GM12878 (cell line): Measurements from ENCODE around the gene MGRN1. TPM values are rescaled to one million over a fixed set of nuclear protein-coding genes. Genes with fewer than 3 reads are reported as not detected.
"Not testable (repeated sequence)": the region's sequence is repeated elsewhere in the genome, so short reads cannot be mapped to it uniquely, and the experiment has no call there.

Source experiments
- ATAC-seq: fragments of 200-7000 bp; cut with Tn5 transposase; 3 replicates; pipeline ENCODE4 v1.9.1; 2020; ENCODE audit warnings: mild to moderate bottlenecking, moderate library complexity
- BruUV-seq: library from RNA; stranded (reverse); fragments of 400-500 nt; replicated peaks from 2 replicates; lab custom pipeline; 2021; lab: Mats Ljungman, UMichigan
- CTCF ChIA-PET: fragments of 300-600 bp; sonication (Branson Sonifier 250); formaldehyde crosslinking; extraction: SDS; loops from one replicate; lab custom pipeline; 2021; ENCODE audit warnings: inconsistent platforms; lab: Yijun Ruan, JAX
- POLR2A ChIA-PET: fragments of 350-600 bp; formaldehyde crosslinking; extraction: SDS; loops from one replicate; lab custom pipeline; 2021; ENCODE audit warnings: inconsistent platforms; lab: Charles Lee
- RAD21 ChIA-PET: fragments of 300-600 bp; sonication (Branson Sonifier 250); formaldehyde crosslinking; loops from one replicate; lab custom pipeline; 2023; ENCODE audit warnings: antibody characterized with exemption; ENCODE audit not compliant: unreplicated experiment; lab: Charles Lee
- SMC1A ChIA-PET: fragments of 300-600 bp; sonication (Branson Sonifier 250); formaldehyde crosslinking; loops from one replicate; lab custom pipeline; 2023; ENCODE audit not compliant: unreplicated experiment, uncharacterized antibody; lab: Charles Lee
- DNase-seq: peaks from one replicate; pipeline ENCODE4 v3.0.0-alpha.2; 2011; ENCODE audit warnings: low read depth, low spot score
- FAIRE-seq: peaks from 3 replicates; lab custom pipeline; 2011; peaks lifted over from hg19 to GRCh38; lab: Jason Lieb, UNC
- H2AFZ ChIP-seq: 2 replicates; pipeline ENCODE4 v1.6.0; 2011; ENCODE audit warnings: low read depth, low read length, control low read depth; ENCODE audit not compliant: control insufficient read depth
- H3K27ac ChIP-seq: 2 replicates; pipeline ENCODE4 v1.5.1; 2011; ENCODE audit warnings: control low read depth; ENCODE audit not compliant: control insufficient read depth, insufficient read depth
- H3K27me3 ChIP-seq, 2 experiments: replicated peaks in 1 of 2; 2 replicates each; pipeline versions ENCODE4 v1.6.0 to v1.6.1; 2011; ENCODE audit warnings: low read length in 1 of 2; ENCODE audit not compliant: control insufficient read depth in 2 of 2, insufficient read depth in 2 of 2
- H3K36me3 ChIP-seq, 2 experiments: 2 replicates each; pipeline ENCODE4 v1.5.1; 2011; ENCODE audit warnings: low read length in 1 of 2; ENCODE audit not compliant: control insufficient read depth in 2 of 2, insufficient read depth in 2 of 2
- H3K4me1 ChIP-seq: 2 replicates; pipeline ENCODE4 v1.6.1; 2011; ENCODE audit warnings: mild to moderate bottlenecking, low read length, moderate library complexity, mixed read lengths; ENCODE audit not compliant: control insufficient read depth, insufficient read depth
- H3K4me2 ChIP-seq: 2 replicates; pipeline ENCODE4 v1.6.0; 2011; ENCODE audit warnings: control low read depth; ENCODE audit not compliant: control insufficient read depth, insufficient read depth
- H3K4me3 ChIP-seq: fragments of 200-600 bp; sonication (generic); 2 replicates; pipeline ENCODE4 v1.5.1; 2016
- H3K79me2 ChIP-seq: 2 replicates; pipeline ENCODE4 v1.6.0; 2011; ENCODE audit warnings: low read length; ENCODE audit not compliant: control insufficient read depth, insufficient read depth
- H3K9ac ChIP-seq: 2 replicates; pipeline ENCODE4 v1.8.0; 2011; ENCODE audit warnings: low read length, control low read depth, mixed read lengths; ENCODE audit not compliant: control insufficient read depth, insufficient read depth
- H3K9me3 ChIP-seq: replicated peaks from 3 replicates; pipeline ENCODE4 v1.5.1; 2011; ENCODE audit warnings: mild to moderate bottlenecking, low read length; ENCODE audit not compliant: control insufficient read depth, insufficient read depth
- H4K20me1 ChIP-seq: 2 replicates; pipeline ENCODE4 v1.6.0; 2011; ENCODE audit not compliant: control insufficient read depth, insufficient read depth
- BHLHE40 ChIP-seq, 2 experiments: fragments of 450-650 bp in 1 of 2; IDR thresholded peaks; 2 replicates each; pipeline ENCODE4 v1.6.1; 2011 to 2017; ENCODE audit warnings: low read depth in 2 of 2, borderline replicate concordance in 1 of 2, improper control_type of control experiment in 1 of 2, low read length in 1 of 2, mild to moderate bottlenecking in 1 of 2
- GATAD2B ChIP-seq: fragments of 450-650 bp; conservative IDR thresholded peaks from 2 replicates; pipeline ENCODE4 v1.6.1; 2017; ENCODE audit warnings: low read depth, mild to moderate bottlenecking, moderate library complexity
- RAD21 ChIP-seq: IDR thresholded peaks from 2 replicates; pipeline ENCODE4 v1.6.1; 2011; ENCODE audit warnings: mild to moderate bottlenecking, low read depth, low read length, moderate library complexity; ENCODE audit not compliant: insufficient read depth
- SMC3 ChIP-seq: IDR thresholded peaks from 2 replicates; pipeline ENCODE4 v1.6.1; 2011; ENCODE audit warnings: low read length, improper control_type of control experiment, borderline replicate concordance
- USF1 ChIP-seq: IDR thresholded peaks from 2 replicates; pipeline ENCODE4 v1.6.1; 2011; ENCODE audit warnings: borderline replicate concordance, low read depth, mild to moderate bottlenecking, moderate library complexity, mixed read lengths, low read length; ENCODE audit not compliant: insufficient read depth; ENCODE audit errors: extremely low read length
- YY1 ChIP-seq: IDR thresholded peaks from 2 replicates; pipeline ENCODE4 v1.6.1; 2011; ENCODE audit warnings: low read depth, mild to moderate bottlenecking, low read length
- WGBS: methylation state at CpG from one replicate; pipeline ENCODE4 v1.1.6; 2016; ENCODE audit warnings: low lambda C conversion rate; ENCODE audit not compliant: insufficient replicate concordance, insufficient coverage; ENCODE audit errors: missing lambda C conversion rate; 5-methylcytosine and 5-hydroxymethylcytosine counted together
- in situ Hi-C: fragments of 300-500 bp; cut with MboI; formaldehyde crosslinking; loops from 9 replicates; pipeline ENCODE4 v1.14.3; 2018; ENCODE audit warnings: mixed read lengths
- intact Hi-C: fragments of 100-400 bp; cut with micrococcal nuclease; formaldehyde crosslinking; loops from one replicate; pipeline ENCODE4 v1.14.2; 2022; ENCODE audit not compliant: unreplicated experiment
- polyA plus RNA-seq, 11 experiments: library from polyadenylated mRNA; depleted of rRNA in 4 of 11; unstranded in 6 of 11; stranded (reverse) in 5 of 11; fragments of >200 nt; fragmentation: Nextera tagmentation in 4 of 11; fragmentation: Illumina TruSeq in 1 of 11; extraction: Ambion mirVana in 4 of 11; extraction: Trizol in 1 of 11; gene quantifications; 1 replicate in 1 of 11; 2 replicates in 10 of 11; pipeline versions ENCODE4 v1.2.1 to v1.2.3, GENCODE V29; 2011 to 2016; ENCODE audit warnings: inconsistent platforms in 2 of 11, missing spikeins in 2 of 11, low read depth in 1 of 11
- total RNA-seq, 4 experiments: library from RNA; depleted of rRNA in 3 of 4; stranded (reverse); fragments of >200 nt in 3 of 4; fragmentation: Illumina TruSeq in 1 of 4; extraction: Trizol in 1 of 4; gene quantifications; 2 replicates each; pipeline versions ENCODE4 v1.2.1 to v1.2.3, GENCODE V29; 2013 to 2021
- TF ChIP-seq, protein P1 (sequence below): fragments of 450-650 bp; IDR thresholded peaks from 2 replicates; pipeline ENCODE4 v1.6.1; 2016; ENCODE audit warnings: mild to moderate bottlenecking
- TF ChIP-seq, protein P2 (sequence below), 3 experiments: IDR thresholded peaks in 2 of 3; conservative IDR thresholded peaks in 1 of 3; 2 replicates each; pipeline ENCODE4 v1.5.1; 2011; ENCODE audit warnings: low read depth in 3 of 3, low read length in 3 of 3, mild to moderate bottlenecking in 3 of 3, control low read depth in 2 of 3, moderate library complexity in 2 of 3, inconsistent platforms in 1 of 3, mixed read lengths in 1 of 3; ENCODE audit not compliant: control insufficient read depth in 2 of 3, insufficient read depth in 1 of 3; ENCODE audit errors: extremely low read depth in 1 of 3

Gene MGRN1
- total and polyA plus RNA-seq, 10 of the 15 experiments (the other 5 are each of a cell fraction or from before 2014, with no cell fraction given) = 0.35 to 86.7 (median 14.6) TPM

DNA sequence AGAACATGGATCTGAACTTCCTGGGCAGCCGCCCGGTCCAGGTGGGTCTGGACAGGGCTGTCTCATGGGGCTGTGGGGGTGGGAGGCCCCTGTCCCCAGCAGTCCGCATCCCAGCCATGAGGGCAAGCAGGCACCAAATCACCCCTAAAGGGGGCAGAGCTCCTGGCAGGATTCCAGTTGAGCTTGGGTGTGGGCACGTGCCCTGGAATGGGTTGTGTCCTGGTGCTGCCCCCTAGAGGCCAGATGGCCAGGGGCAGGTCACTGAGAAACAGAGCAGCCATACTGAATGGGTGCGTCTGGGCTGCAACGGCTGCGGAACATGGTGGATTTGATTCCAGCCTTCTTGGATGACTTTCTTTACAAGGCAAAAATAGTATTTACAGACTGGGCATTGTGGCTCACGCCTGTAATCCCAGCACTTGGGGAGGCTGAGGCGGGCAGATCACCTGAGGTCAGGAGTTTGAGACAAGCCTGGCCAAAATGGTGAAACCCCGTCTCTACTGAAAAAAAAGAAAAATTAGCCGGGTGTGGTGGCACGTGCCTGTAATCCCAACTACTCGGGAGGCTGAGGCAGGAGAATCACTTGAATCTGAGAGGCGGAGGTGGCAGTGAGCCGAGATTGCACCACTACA, 25.9 kb downstream of the MGRN1 start:
- ChIA-PET RAD21 (interaction anchor here (1.0 to 1.6 kb wide), 2 partner anchors 34 to 145 kb away, joined by 3 to 5 read pairs; no protein-coding TSS in a partner anchor), SMC1A (interaction anchor here (1.2 kb wide), 1 partner anchor 144 kb away, joined by 3 read pairs; no protein-coding TSS in a partner anchor), CTCF (interaction anchor here (0.6 to 1.8 kb wide), 11 partner anchors 10 to 528 kb away, joined by 3 to 11 read pairs (median 4); partner anchors contain the start of genes ANKS3 and DNAAF8)
- POLR2A ChIA-PET, H2AFZ ChIP-seq, FAIRE-seq, H4K20me1 ChIP-seq, H3K9me3 ChIP-seq, in situ Hi-C loops, BruUV-seq, H3K79me2 ChIP-seq, H3K27ac ChIP-seq, H3K27me3 ChIP-seq, DNase-seq, H3K4me1 ChIP-seq, H3K4me2 ChIP-seq, H3K4me3 ChIP-seq, H3K9ac ChIP-seq: not testable (repeated sequence)
- H3K36me3 ChIP-seq = peaks cover 15 to 35% of the 10 kb centered on the region in 2 experiments; a peak in 3 of 4 replicates
- TF ChIP-seq GATAD2B = 0 out of 2 replicates have a peak, but pooled peaks have one; percentile 36
- TF ChIP-seq USF1 = peak; percentile 81
- TF ChIP-seq, protein P1, sequence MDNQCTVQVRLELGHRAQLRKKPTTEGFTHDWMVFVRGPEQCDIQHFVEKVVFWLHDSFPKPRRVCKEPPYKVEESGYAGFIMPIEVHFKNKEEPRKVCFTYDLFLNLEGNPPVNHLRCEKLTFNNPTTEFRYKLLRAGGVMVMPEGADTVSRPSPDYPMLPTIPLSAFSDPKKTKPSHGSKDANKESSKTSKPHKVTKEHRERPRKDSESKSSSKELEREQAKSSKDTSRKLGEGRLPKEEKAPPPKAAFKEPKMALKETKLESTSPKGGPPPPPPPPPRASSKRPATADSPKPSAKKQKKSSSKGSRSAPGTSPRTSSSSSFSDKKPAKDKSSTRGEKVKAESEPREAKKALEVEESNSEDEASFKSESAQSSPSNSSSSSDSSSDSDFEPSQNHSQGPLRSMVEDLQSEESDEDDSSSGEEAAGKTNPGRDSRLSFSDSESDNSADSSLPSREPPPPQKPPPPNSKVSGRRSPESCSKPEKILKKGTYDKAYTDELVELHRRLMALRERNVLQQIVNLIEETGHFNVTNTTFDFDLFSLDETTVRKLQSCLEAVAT = 0 out of 2 replicates have a peak, but pooled peaks have one; percentile 44
- TF ChIP-seq YY1 = peak; percentile 88
- TF ChIP-seq SMC3 = peak; percentile 38; the same call in 1 of the 2 replicates
- peak; percentile 97 for TF ChIP-seq BHLHE40 (IDR thresholded peaks at IDR 0.05; ENCODE audit: borderline replicate concordance in 1 of 2, low read depth in 2 of 2, low read length in 1 of 2)
- TF ChIP-seq, protein P2, sequence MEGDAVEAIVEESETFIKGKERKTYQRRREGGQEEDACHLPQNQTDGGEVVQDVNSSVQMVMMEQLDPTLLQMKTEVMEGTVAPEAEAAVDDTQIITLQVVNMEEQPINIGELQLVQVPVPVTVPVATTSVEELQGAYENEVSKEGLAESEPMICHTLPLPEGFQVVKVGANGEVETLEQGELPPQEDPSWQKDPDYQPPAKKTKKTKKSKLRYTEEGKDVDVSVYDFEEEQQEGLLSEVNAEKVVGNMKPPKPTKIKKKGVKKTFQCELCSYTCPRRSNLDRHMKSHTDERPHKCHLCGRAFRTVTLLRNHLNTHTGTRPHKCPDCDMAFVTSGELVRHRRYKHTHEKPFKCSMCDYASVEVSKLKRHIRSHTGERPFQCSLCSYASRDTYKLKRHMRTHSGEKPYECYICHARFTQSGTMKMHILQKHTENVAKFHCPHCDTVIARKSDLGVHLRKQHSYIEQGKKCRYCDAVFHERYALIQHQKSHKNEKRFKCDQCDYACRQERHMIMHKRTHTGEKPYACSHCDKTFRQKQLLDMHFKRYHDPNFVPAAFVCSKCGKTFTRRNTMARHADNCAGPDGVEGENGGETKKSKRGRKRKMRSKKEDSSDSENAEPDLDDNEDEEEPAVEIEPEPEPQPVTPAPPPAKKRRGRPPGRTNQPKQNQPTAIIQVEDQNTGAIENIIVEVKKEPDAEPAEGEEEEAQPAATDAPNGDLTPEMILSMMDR (IDR thresholded peaks at IDR 0.05 in 2 of 3, conservative IDR thresholded peaks at IDR 0.05 in 1 of 3; ENCODE audit: control insufficient read depth in 2 of 3, extremely low read depth in 1 of 3, insufficient read depth in 1 of 3, low read depth in 3 of 3, low read length in 3 of 3) = peak; percentile 70 to 85 (median 83)
- TF ChIP-seq RAD21 = peak; percentile 41; the same call in 1 of the 2 replicates
- ATAC-seq = peak; percentile 92
- intact Hi-C loops = loop anchor here (1.0 kb wide), 1 partner anchor 14 kb away; no protein-coding TSS in a partner anchor
- WGBS = 81% methylated on average over 15 of the region's 15 CpGs
